ENCODE measurements around the gene RGS3.

DNA sequence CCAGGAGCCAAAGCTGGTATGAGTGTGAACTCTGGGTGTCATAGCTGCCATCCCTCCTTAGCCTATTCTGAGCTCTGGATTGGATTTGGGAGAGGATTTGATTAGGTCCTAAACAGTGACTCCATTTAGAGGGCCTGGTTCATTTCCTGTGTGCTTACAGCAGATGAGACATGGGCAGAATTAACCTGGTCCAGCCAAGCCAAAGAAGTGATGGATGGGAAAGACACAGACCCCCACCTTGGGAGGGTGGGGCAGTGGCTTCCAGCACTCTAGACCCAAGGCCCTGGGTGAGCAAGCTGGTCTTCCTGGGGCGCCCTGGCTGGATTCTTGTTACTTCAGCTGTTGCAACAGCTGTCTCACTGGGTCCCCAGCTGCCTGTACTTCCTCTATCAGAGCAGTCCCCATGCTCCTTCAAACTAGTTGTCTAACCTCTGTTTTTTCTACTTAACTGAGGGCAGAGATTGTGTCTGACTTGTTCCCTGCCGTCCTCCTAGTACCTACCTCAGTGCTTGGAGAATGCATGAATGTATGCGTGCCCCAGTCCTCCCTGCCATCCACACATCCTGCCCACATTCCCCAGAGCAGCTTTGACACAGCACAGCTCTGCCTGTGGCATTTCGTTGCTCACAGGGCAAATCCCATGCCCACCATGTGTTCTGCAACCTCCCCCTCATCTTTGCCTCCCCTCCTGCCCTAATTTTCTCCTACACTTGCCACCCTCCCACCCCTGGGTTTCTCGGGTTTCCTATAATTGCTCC, 115.9 kb downstream of the RGS3 start:
- TF ChIP-seq, protein P1, sequence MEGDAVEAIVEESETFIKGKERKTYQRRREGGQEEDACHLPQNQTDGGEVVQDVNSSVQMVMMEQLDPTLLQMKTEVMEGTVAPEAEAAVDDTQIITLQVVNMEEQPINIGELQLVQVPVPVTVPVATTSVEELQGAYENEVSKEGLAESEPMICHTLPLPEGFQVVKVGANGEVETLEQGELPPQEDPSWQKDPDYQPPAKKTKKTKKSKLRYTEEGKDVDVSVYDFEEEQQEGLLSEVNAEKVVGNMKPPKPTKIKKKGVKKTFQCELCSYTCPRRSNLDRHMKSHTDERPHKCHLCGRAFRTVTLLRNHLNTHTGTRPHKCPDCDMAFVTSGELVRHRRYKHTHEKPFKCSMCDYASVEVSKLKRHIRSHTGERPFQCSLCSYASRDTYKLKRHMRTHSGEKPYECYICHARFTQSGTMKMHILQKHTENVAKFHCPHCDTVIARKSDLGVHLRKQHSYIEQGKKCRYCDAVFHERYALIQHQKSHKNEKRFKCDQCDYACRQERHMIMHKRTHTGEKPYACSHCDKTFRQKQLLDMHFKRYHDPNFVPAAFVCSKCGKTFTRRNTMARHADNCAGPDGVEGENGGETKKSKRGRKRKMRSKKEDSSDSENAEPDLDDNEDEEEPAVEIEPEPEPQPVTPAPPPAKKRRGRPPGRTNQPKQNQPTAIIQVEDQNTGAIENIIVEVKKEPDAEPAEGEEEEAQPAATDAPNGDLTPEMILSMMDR (conservative IDR thresholded peaks at IDR 0.05 in 1 of 2, IDR thresholded peaks at IDR 0.05 in 1 of 2; ENCODE audit: extremely low read depth in 1 of 2, insufficient read depth in 1 of 2, low read depth in 1 of 2, low read length in 2 of 2), result no peak
- no peak for TF ChIP-seq EZH2 (IDR thresholded peaks at IDR 0.05; ENCODE audit: borderline replicate concordance, low read length)
